CD4-positive, alpha-beta memory T cell (primary cell): Measurements from ENCODE around the gene AKR7A3. TPM values are rescaled to one million over a fixed set of nuclear protein-coding genes. Genes with fewer than 3 reads are reported as not detected.
A peak's percentile ranks its signal among the peaks of the same experiment; 100 is the strongest.
"Not testable (repeated sequence)": the region's sequence is repeated elsewhere in the genome, so short reads cannot be mapped to it uniquely, and the experiment has no call there.

Source experiments
- CTCF ChIA-PET: fragments of 350-600 bp; sonication (Branson Sonifier 250); formaldehyde crosslinking; loops from one replicate; lab custom pipeline; 2021; ENCODE audit warnings: inconsistent platforms; ENCODE audit not compliant: partially characterized antibody; lab: Charles Lee
- POLR2A ChIA-PET: fragments of 350-600 bp; sonication (Branson Sonifier 250); formaldehyde crosslinking; loops from one replicate; lab custom pipeline; 2021; ENCODE audit not compliant: partially characterized antibody; lab: Charles Lee
- DNase-seq, 5 donors: peaks; one replicate each; pipeline versions ENCODE4 v3.0.0 to v3.0.0-alpha.2; 2020 to 2022; ENCODE audit warnings: mixed read lengths in 1 of 5
- H3K27ac ChIP-seq: one replicate; pipeline ENCODE4 v1.7.0; 2013; ENCODE audit warnings: low read depth, low read length
- H3K27me3 ChIP-seq: 2 replicates; pipeline ENCODE4 v1.7.0; 2013; ENCODE audit warnings: mild to moderate bottlenecking, low read length, moderate library complexity; ENCODE audit not compliant: insufficient read depth
- H3K36me3 ChIP-seq: 2 replicates; pipeline ENCODE4 v1.7.0; 2013; ENCODE audit warnings: mild to moderate bottlenecking, low read length, moderate library complexity; ENCODE audit not compliant: insufficient read depth
- H3K4me1 ChIP-seq: 2 replicates; pipeline ENCODE4 v1.7.0; 2013; ENCODE audit warnings: mild to moderate bottlenecking, low read length, moderate library complexity; ENCODE audit not compliant: insufficient read depth
- H3K4me3 ChIP-seq, 2 donors: one replicate each; pipeline ENCODE4 v1.7.0; 2013; ENCODE audit warnings: low read length in 2 of 2, mild to moderate bottlenecking in 1 of 2
- H3K9me3 ChIP-seq, 2 donors: one replicate each; pipeline ENCODE4 v1.7.0; 2013; ENCODE audit warnings: low read length in 2 of 2, control low read depth in 1 of 2; ENCODE audit not compliant: control insufficient read depth in 1 of 2
- H3K27ac Mint-ChIP-seq, 7 donors: one replicate each; pipeline ENCODE4 v1.8.0; 2020 to 2021; ENCODE audit warnings: mixed read lengths in 7 of 7, mild to moderate bottlenecking in 6 of 7, inconsistent platforms in 3 of 7, moderate library complexity in 3 of 7
- H3K27me3 Mint-ChIP-seq, 2 donors: one replicate each; pipeline ENCODE4 v1.8.0; 2020 to 2021; ENCODE audit warnings: mixed read lengths in 2 of 2
- H3K36me3 Mint-ChIP-seq, 2 donors: one replicate each; pipeline ENCODE4 v1.8.0; 2020 to 2021; ENCODE audit warnings: mixed read lengths in 2 of 2, inconsistent platforms in 1 of 2, mild to moderate bottlenecking in 1 of 2
- H3K4me1 Mint-ChIP-seq, 4 donors: one replicate each; pipeline ENCODE4 v1.8.0; 2020 to 2021; ENCODE audit warnings: mixed read lengths in 4 of 4, mild to moderate bottlenecking in 1 of 4
- H3K4me3 Mint-ChIP-seq, 8 donors: one replicate each; pipeline ENCODE4 v1.8.0; 2020 to 2021; ENCODE audit warnings: mixed read lengths in 8 of 8, mild to moderate bottlenecking in 7 of 8, moderate library complexity in 6 of 8, inconsistent platforms in 3 of 8
- H3K9me3 Mint-ChIP-seq, 8 donors: one replicate each; pipeline ENCODE4 v1.8.0; 2020 to 2021; ENCODE audit warnings: mixed read lengths in 8 of 8, mild to moderate bottlenecking in 5 of 8, inconsistent platforms in 3 of 8, moderate library complexity in 1 of 8
- intact Hi-C: fragments of 100-400 bp; cut with micrococcal nuclease; formaldehyde crosslinking; loops from one replicate; pipeline ENCODE4 v1.15.1; 2023
- polyA plus RNA-seq, 2 donors: library from polyadenylated mRNA; unstranded; fragments of 300-500 nt; fragmentation: Illumina TruSeq; gene quantifications; one replicate each; pipeline ENCODE4 v1.2.3, GENCODE V29; 2021
- total RNA-seq, 2 experiments: library from RNA; stranded (reverse); gene quantifications; one replicate each; pipeline ENCODE4 v1.2.3, GENCODE V29; 2021

Gene AKR7A3
- total RNA-seq (1 to 10 TPM in 1 of 2 experiments, under 1 TPM in 1; 0.86 to 1.1 TPM), polyA plus RNA-seq (not detected)

- H3K36me3 ChIP-seq, intact Hi-C loops, H3K27me3 Mint-ChIP-seq, POLR2A ChIA-PET, H3K9me3 ChIP-seq, H3K27ac Mint-ChIP-seq, H3K27me3 ChIP-seq, H3K27ac ChIP-seq, H3K4me1 Mint-ChIP-seq, H3K36me3 Mint-ChIP-seq, H3K4me1 ChIP-seq, CTCF ChIA-PET: not testable (repeated sequence)
- H3K4me3 ChIP-seq: peak within 1 kb of the TSS in 1 of 2 donors; percentile 35
- DNase-seq: peak; percentile 45 to 64 (median 54)
- Mint-ChIP-seq H3K4me3 (peak within 1 kb of the TSS; percentile 52 to 76 (median 64)), H3K9me3 (peaks cover 0 to 14% (median under 1%) of the 10 kb centered on the region in 8 donors)
Measured at GRCh38 chr1:19288324-19289241, at the start of gene AKR7A3. Gene AKR7A3, minus strand, starts transcription at chr1:19288770. Its CDS starts 61 bp downstream, at chr1:19288709.

- Mint-ChIP-seq H3K27ac (peak overlapping the region in 2 of 7 donors; percentile 30 to 68), H3K4me3 (no peak overlapping the region), H3K36me3 (peaks cover 14 to 44% of the 10 kb centered on the region in 2 donors), H3K9me3 (peaks cover 0 to 6% (median 0%) of the 10 kb centered on the region in 8 donors), H3K4me1 (peaks cover 5 to 6% (median 5%) of the 10 kb centered on the region in 4 donors), H3K27me3 (no peaks in the 10 kb centered on the region)
- H3K4me3 ChIP-seq: no peak overlapping the region
- H3K27me3 ChIP-seq: no peaks in the 10 kb centered on the region
- H3K4me1 ChIP-seq: no peaks in the 10 kb centered on the region
- CTCF ChIA-PET: no interaction called here
- H3K36me3 ChIP-seq: peaks cover 33% of the 10 kb centered on the region
- H3K27ac ChIP-seq: no peak overlapping the region
- POLR2A ChIA-PET: no interaction called here
- no peak for DNase-seq
- intact Hi-C loops: no loop called here
- H3K9me3 ChIP-seq: no peaks in the 10 kb centered on the region
Measured at GRCh38 chr1:19338323-19338762, 49.8 kb upstream of the AKR7A3 start.

GRCh38 chr1:19337289-19337688 lies 48.7 kb upstream of the AKR7A3 start:
- no peak for DNase-seq
- H3K27me3 ChIP-seq: no peaks in the 10 kb centered on the region
- H3K4me1 ChIP-seq: no peaks in the 10 kb centered on the region
- ChIA-PET CTCF (no interaction called here), POLR2A (no interaction called here)
- no peaks in the 10 kb centered on the region for H3K27me3 Mint-ChIP-seq
- peaks cover 0 to 6% (median 0%) of the 10 kb centered on the region in 8 donors for H3K9me3 Mint-ChIP-seq
- H3K27ac Mint-ChIP-seq: peak overlapping the region in 2 of 7 donors; percentile 42 to 82
- H3K36me3 Mint-ChIP-seq: peaks cover 9 to 39% of the 10 kb centered on the region in 2 donors
- peak overlapping the region in 3 of 8 donors; percentile 21 to 68 (median 26) for H3K4me3 Mint-ChIP-seq
- peaks cover 0 to 6% (median 5%) of the 10 kb centered on the region in 4 donors for H3K4me1 Mint-ChIP-seq
- H3K36me3 ChIP-seq: peaks cover 23% of the 10 kb centered on the region
- H3K27ac ChIP-seq: no peak overlapping the region
- H3K9me3 ChIP-seq: no peaks in the 10 kb centered on the region
- H3K4me3 ChIP-seq: no peak overlapping the region
- intact Hi-C loops: no loop called here

- Histone ChIP-seq H3K4me3 (no peak overlapping the region), H3K9me3 (no peaks in the 10 kb centered on the region), H3K27me3 (no peaks in the 10 kb centered on the region), H3K27ac (no peak overlapping the region), H3K4me1 (no peaks in the 10 kb centered on the region), H3K36me3 (peaks cover 22% of the 10 kb centered on the region)
- Mint-ChIP-seq H3K9me3 (peaks cover 0 to 6% (median 0%) of the 10 kb centered on the region in 8 donors), H3K36me3 (peaks cover 9 to 33% of the 10 kb centered on the region in 2 donors), H3K27me3 (no peaks in the 10 kb centered on the region), H3K27ac (peak overlapping the region in 4 of 7 donors; percentile 29 to 71 (median 63)), H3K4me3 (no peak overlapping the region), H3K4me1 (peaks cover 0 to 6% (median 3%) of the 10 kb centered on the region in 4 donors)
- DNase-seq: no peak
- POLR2A ChIA-PET: no interaction called here
- intact Hi-C loops: no loop called here
- CTCF ChIA-PET: interaction anchor here (1.4 kb wide), 1 partner anchor 30 kb away, joined by 4 read pairs; no protein-coding TSS in a partner anchor
Measured at GRCh38 chr1:19336543-19336942, 48.0 kb upstream of the AKR7A3 start.

GRCh38 chr1:19333587-19334354 lies 45.2 kb upstream of the AKR7A3 start:
- Histone ChIP-seq H3K27me3 (no peaks in the 10 kb centered on the region), H3K27ac (no peak overlapping the region), H3K9me3 (no peaks in the 10 kb centered on the region), H3K4me1 (no peaks in the 10 kb centered on the region), H3K36me3 (no peaks in the 10 kb centered on the region), H3K4me3 (no peak overlapping the region)
- CTCF ChIA-PET: interaction anchor here (0.8 to 1.5 kb wide), 2 partner anchors 10 to 12 kb away, joined by 3 to 4 read pairs; no protein-coding TSS in a partner anchor
- Mint-ChIP-seq H3K4me3 (no peak overlapping the region), H3K9me3 (peaks cover 0 to 7% (median 0%) of the 10 kb centered on the region in 8 donors), H3K36me3 (peaks cover 0 to 13% of the 10 kb centered on the region in 2 donors), H3K4me1 (no peaks in the 10 kb centered on the region), H3K27me3 (no peaks in the 10 kb centered on the region), H3K27ac (peak overlapping the region in 1 of 7 donors; percentile 17)
- no peak for DNase-seq
- POLR2A ChIA-PET: interaction anchor here (0.8 kb wide), 1 partner anchor 229 kb away, joined by 3 read pairs; no protein-coding TSS in a partner anchor
- intact Hi-C loops: no loop called here

- Histone ChIP-seq H3K4me1 (no peaks in the 10 kb centered on the region), H3K36me3 (no peaks in the 10 kb centered on the region), H3K9me3 (no peaks in the 10 kb centered on the region), H3K27me3 (no peaks in the 10 kb centered on the region), H3K27ac (no peak overlapping the region), H3K4me3 (no peak overlapping the region)
- DNase-seq: no peak
- intact Hi-C loops: no loop called here
- ChIA-PET CTCF (interaction anchor here (0.8 to 1.5 kb wide), 2 partner anchors 11 kb away, joined by 3 to 4 read pairs; no protein-coding TSS in a partner anchor), POLR2A (interaction anchor here (0.7 kb wide), 1 partner anchor 249 kb away, joined by 3 read pairs; no protein-coding TSS in a partner anchor)
- no peaks in the 10 kb centered on the region for H3K27me3 Mint-ChIP-seq
- H3K36me3 Mint-ChIP-seq: peaks cover 1 to 7% of the 10 kb centered on the region in 2 donors
- peak overlapping the region in 1 of 7 donors; percentile 78 for H3K27ac Mint-ChIP-seq
- H3K9me3 Mint-ChIP-seq: peaks cover 0 to 7% (median 0%) of the 10 kb centered on the region in 8 donors
- no peak overlapping the region for H3K4me3 Mint-ChIP-seq
- no peaks in the 10 kb centered on the region for H3K4me1 Mint-ChIP-seq
Measured at GRCh38 chr1:19332832-19333231, 44.3 kb upstream of the AKR7A3 start.
